Activated naive CD4-positive, alpha-beta T cell treated with anti-CD3 and anti-CD28 coated beads, Interleukin-2, amount 50 U/mL, for 72 hours (primary cell): ENCODE measurements around the gene C14orf180. TPM values are rescaled to one million over a fixed set of nuclear protein-coding genes. Genes with fewer than 3 reads are reported as not detected.
"Not testable (repeated sequence)": the region's sequence is repeated elsewhere in the genome, so short reads cannot be mapped to it uniquely, and the experiment has no call there.

Source experiments
- ATAC-seq, 2 donors: fragments of 150-1000 bp; cut with Tn5 transposase; 2 replicates each; pipeline ENCODE4 v1.10.0; 2021; ENCODE audit warnings: mild to moderate bottlenecking in 2 of 2, moderate library complexity in 2 of 2
- DNase-seq, 2 donors: peaks; one replicate each; pipeline ENCODE4 v3.0.0; 2021 to 2022; ENCODE audit warnings: low spot score in 2 of 2
- H3K27ac Mint-ChIP-seq, 2 donors: one replicate each; pipeline ENCODE4 v1.8.0; 2022; ENCODE audit warnings: mild to moderate bottlenecking in 2 of 2, mixed read lengths in 2 of 2
- H3K36me3 Mint-ChIP-seq, 2 donors: one replicate each; pipeline ENCODE4 v1.8.0; 2022; ENCODE audit warnings: mixed read lengths in 2 of 2
- H3K9me3 Mint-ChIP-seq, 2 donors: one replicate each; pipeline ENCODE4 v1.8.0; 2022; ENCODE audit warnings: mixed read lengths in 2 of 2
- total RNA-seq, 2 donors: library from RNA; stranded (reverse); gene quantifications; one replicate each; pipeline ENCODE4 v1.2.3, GENCODE V29; 2022

C14orf180 gene
- total RNA-seq, 2 donors from 2014 or later, result not detected

DNA sequence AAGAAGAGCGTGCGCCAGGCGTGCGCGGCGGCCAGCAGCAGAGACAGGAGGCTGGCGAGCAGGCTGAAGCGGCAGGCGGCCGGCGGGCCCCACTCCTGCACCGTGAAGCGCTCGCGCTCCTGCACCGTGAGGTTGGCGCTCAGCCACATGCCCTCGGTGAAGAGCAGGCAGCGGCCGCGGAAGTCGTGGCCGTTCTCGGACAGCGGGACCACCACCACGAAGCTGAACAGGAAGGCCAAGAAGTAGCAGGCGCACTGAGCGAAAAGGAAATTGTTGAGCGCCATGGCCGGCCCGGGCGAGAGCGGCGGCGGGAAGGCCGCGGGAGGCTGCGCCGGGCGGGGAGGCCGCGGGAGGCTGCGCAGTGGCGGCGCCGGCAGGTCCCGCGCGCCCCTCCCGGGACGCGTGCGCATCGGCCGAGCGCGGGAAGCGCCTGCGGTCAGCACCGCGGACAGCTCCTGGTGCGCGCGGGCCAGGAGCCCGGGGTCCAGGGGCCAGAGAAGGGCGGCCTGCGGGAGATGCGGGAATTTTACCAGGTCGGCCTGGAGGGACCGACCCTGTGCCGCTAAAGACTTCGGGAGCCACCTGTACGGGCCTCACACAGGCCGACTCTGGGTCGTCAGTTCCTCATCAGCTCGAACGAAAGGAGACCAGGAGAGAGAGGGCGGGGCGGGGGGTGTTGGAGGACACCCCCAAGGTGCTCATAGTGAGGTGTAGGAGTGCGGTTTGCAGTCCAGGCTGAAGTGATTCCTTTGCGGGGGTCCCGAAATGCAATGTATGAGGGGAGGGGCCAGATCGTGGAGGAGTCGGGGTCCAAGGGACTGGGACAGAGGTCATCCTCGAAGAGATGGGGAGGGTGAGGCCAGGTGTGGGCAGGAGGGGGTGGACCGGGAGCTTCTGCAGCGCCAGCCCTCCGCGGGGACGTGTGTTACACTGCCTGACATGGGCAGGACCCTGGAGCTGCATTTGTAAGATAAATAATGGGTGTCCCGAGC lies 25.2 kb downstream of the C14orf180 start, which contains the start of gene TMEM179:
Gene TMEM179 (minus strand): TSS at position 315 of the 992 bp plus-strand sequence. CDS start 31 bp downstream, at position 284.
- no peaks in the 10 kb centered on the region for H3K36me3 Mint-ChIP-seq
- ATAC-seq (peak; percentile 33 to 58), DNase-seq (peak in 1 of 2 donors; percentile 31)
- H3K9me3 Mint-ChIP-seq, result no peaks in the 10 kb centered on the region
- H3K27ac Mint-ChIP-seq, result peak within 1 kb of the TSS in 1 of 2 donors; percentile 9

DNA sequence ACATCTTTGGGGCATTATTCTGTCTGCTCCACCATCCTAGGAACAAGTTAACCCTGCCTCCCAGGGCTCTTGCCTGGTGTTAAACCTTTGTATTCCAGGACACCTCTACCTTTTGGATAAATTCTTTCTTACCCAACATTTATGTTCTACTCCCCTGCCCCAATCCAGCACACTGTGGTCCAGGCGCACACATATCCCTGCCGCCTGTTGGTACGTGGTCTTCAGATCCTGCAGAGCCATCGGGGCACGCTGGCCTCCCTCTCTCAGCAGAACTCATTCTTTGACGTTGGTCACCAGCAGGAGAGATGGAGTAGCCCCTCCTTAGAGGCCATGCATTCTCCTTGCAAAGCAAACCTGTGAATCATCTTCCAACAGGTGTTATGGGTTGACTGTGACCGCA lies 30.1 kb downstream of the C14orf180 start:
- ATAC-seq (no peak), DNase-seq (no peak)
- Mint-ChIP-seq H3K9me3 (no peaks in the 10 kb centered on the region), H3K36me3 (no peaks in the 10 kb centered on the region), H3K27ac (no peak overlapping the region)

DNA sequence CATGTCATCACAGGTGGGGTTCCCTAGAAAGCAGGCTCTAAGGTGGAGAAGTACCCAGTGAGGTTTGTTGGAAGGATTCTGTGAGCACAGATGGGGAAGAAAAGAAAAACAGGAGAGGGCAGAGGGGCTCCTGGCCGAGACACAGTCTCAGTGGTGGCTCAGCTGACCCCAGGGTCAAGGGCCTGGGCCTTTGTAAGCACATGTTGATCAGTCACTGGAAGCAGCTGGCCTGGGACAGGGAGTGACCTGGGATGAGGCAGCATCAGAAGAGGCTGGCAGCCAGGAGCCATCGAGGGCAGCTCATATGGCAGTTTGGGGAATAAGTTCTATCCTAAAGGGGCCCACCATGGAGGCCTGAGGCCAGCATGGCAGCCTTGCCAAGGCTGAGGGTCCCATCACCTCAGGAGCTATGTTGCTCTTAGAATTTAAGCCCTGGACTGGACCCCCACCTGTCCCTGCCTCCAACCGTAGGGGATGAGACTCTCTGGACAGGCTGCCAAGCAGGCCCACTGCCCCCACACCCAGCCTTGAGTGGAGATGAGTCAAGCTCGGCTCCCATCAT lies 31.3 kb downstream of the C14orf180 start:
- DNase-seq (no peak), ATAC-seq (no peak)
- H3K9me3 Mint-ChIP-seq, result no peaks in the 10 kb centered on the region
- no peaks in the 10 kb centered on the region for H3K36me3 Mint-ChIP-seq
- no peak overlapping the region for H3K27ac Mint-ChIP-seq

DNA sequence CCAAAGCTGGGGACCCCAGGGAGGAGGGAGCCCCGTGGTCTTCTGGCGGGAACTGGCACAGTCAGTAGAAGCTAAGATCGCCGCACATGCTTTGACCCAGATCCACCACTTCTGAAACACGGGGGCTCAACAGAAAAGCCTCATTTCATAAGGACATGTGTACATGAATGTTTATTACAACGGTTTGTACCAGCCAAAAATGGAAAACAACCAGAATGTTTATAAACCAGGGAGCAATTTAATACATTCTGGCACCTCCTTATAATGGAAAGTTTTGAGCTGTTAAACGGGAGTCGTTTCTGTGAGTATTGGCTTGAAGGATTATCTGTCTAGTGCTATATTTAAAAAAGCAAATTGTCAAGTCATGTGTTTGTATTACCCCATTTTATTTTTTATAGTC lies 32.3 kb downstream of the C14orf180 start:
- Mint-ChIP-seq H3K9me3 (no peaks in the 10 kb centered on the region), H3K36me3 (no peaks in the 10 kb centered on the region), H3K27ac (no peak overlapping the region)
- DNase-seq, result no peak
- no peak for ATAC-seq

DNA sequence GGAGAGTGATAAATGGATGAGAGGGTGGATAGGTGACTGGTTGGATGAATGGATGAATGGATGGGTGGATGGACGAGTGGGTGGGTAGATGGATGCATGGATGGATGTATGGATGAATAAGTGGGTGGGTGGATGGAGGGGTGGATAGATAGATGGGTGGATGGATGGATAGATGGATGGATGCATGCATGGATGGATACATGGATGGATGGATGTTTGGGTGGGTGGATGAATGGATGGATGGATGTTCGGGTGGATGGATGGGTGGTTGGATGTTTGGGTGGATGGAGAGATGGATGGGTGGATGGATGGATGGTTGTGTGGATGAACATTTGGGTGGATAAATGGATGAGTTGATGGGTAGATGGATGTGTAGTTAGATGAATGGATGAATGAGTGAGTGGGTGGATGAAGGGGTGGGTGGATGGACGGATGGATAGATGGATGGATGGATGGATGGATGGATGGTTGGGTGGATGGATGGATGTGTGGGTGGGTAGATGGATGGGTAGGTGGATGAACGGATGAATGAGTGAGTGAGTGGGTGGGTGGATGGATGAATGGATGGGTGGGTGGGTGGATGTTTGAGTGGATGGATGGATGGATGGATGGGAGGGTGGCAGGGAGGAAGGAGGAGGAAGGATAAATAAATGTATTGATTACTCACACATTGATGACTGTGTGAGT lies 34.7 kb downstream of the C14orf180 start:
- no peak for ATAC-seq
- H3K27ac Mint-ChIP-seq, result no peak overlapping the region

DNA sequence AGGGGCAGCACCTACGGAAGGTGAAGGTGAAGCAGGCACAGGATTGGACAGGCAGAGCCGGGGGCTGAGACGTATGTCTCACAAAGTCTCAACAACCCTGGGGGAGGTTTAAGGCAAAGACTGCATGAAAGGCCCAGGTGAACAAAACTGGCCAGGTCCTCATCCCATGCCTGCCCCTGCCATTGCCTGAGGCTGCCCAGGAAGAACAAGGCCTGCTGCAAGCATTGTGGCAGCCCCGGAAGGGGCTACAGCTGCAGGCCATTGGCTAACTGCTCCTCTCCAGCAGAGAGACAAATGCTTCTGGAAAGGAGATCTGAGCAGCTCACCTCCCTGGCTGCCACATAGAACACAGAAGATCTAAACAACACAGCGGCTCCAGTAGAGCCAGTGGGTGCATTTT lies 45.4 kb downstream of the C14orf180 start:
- peaks cover 12 to 24% of the 10 kb centered on the region in 2 donors for H3K9me3 Mint-ChIP-seq
- peaks cover 12 to 21% of the 10 kb centered on the region in 2 donors for H3K36me3 Mint-ChIP-seq
- DNase-seq (no peak), ATAC-seq (no peak)
- H3K27ac Mint-ChIP-seq, result no peak overlapping the region

More for the DNA sequence above, 34.7 kb downstream of the C14orf180 start:
- DNase-seq, result no peak
- no peaks in the 10 kb centered on the region for H3K9me3 Mint-ChIP-seq
- peaks cover 0 to 3% of the 10 kb centered on the region in 2 donors for H3K36me3 Mint-ChIP-seq

DNA sequence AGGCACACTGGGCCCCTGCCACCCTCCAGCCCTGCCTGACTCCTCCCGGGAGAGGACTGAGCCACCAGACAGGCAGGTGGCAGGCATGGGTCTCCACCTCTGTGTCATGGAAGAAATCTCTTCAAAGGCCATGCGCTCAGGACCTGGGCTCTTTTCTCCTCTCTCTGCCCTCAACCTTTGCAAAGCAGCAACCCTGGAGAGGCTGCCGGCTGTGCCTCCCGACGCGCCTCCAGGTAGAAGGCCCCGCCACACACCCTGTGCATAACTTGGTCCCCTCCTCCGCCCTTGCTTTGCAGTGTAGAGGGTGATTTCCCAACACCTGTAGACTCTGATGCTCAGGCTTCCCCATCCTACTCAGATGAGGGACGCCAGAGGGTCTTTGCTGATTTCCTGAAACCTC lies 53.2 kb downstream of the C14orf180 start:
- no peak for DNase-seq
- peaks cover 4 to 11% of the 10 kb centered on the region in 2 donors for H3K9me3 Mint-ChIP-seq
- ATAC-seq, result no peak
- H3K36me3 Mint-ChIP-seq, result peaks cover 9 to 13% of the 10 kb centered on the region in 2 donors
- H3K27ac Mint-ChIP-seq, result no peak overlapping the region

DNA sequence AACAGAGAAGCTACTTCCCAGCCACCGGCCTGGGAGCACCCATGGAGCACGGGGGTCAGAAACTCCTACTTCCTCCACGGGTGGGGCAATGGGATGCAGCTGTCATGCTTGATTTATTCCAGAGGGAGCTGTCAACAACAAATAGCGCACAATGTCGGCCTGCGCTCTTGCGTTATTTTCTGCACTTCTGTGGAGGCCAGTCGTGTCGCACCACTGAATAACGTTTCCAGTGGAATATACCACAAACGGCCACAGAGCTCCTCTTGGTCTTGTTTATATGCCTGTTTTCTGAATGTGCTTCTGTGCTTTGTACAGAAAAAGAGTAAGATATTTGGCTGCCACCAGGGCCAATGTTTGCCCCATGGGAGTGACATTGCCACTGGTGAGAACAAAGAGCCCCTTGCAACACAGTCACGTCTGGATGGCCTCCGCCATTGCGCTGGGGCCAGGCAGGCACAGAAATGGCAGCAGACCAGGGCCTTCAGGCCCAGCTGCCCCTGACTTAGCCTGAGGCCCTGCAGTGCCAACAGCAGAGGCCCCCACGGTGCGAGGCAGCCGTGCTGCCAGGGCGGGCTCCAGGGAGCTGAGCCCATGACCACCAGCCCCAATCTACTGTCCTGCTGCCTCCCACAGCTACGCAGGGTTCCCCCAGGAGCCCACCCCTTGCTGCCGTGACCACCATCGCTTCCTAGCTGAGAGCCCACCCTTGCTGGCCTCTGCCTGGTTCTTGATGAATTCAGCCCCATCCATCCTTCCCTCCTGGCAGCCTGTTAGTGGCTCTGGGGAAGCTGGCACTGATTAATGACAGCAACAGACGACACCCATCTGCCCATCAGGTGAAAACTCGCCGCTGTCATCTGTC lies 53.9 kb downstream of the C14orf180 start:
- no peak overlapping the region for H3K27ac Mint-ChIP-seq
- no peak for ATAC-seq

DNA sequence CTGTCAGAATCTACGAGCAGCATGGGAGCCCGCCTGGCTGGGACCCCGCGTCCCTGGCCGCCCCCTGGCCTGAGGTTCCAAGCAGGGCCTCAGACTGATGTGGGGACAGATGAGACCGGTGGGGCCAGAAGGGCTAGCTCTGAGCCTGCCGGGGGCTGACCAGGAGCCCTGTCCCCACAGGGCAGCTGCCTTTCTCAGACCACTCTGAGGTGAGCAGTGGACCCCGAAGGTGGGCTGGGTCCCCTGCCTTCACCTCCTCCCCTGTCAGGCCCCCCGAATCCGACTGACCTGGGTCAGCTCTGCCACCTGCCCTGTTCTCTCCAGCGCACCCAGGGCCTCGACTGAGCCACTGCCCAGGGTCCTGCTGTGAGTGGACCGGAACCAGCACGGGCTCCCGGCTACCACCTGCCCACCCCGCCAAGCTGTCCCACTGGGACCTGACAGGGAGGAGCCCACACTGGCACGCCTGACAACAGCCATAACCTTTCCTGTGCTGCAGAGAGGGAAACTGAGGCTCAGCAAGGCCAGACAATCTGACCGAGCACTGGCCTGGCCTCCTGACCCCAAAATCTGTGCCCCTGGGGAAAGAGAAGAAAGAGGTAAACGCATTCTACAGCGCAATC lies 54.7 kb downstream of the C14orf180 start:
- no peak for DNase-seq
- ATAC-seq, result no peak
- Mint-ChIP-seq H3K9me3 (peaks cover under 1% of the 10 kb centered on the region in 2 donors), H3K36me3 (peaks cover 4 to 5% of the 10 kb centered on the region in 2 donors), H3K27ac (no peak overlapping the region)

More for the DNA sequence above, 53.9 kb downstream of the C14orf180 start:
- Mint-ChIP-seq H3K9me3 (peaks cover 4 to 5% of the 10 kb centered on the region in 2 donors), H3K36me3 (peaks cover 8 to 9% of the 10 kb centered on the region in 2 donors)
- DNase-seq, result no peak

DNA sequence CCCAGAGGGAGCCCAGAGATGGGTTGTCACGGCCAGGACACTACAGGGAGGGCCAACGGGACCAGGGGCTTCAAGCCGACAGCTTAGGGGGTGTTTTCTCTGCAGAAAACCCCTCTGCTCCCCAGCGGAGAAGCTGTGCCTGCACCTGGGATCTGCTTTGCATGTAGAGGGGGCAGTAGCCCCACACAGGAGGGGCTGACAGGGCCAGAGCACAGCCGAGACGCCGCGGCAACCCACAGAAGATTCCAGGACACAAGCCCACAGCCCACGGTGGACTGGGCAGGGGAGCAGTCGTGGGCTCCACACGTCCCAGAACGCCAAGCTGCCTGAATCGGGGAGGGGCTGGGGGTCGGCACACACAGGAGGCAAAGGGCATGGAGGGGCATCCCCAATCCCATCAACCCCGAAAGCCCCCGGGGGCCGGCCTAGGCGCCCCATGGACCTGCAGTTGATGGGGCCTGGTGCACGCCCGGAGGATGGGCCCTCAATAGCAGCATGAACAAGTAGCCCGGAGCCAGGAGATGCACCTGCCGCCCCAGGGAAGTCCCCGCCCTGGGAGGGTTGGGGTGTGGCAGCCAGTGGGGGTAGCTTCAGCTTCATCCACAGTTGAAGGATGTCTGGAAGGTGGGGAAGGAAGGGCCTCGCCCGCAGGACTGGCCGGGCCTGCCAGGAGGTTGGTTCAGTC lies 55.5 kb downstream of the C14orf180 start:
- DNase-seq, result no peak
- ATAC-seq, result no peak
- Mint-ChIP-seq H3K27ac (no peak overlapping the region), H3K9me3 (no peaks in the 10 kb centered on the region), H3K36me3 (no peaks in the 10 kb centered on the region)

DNA sequence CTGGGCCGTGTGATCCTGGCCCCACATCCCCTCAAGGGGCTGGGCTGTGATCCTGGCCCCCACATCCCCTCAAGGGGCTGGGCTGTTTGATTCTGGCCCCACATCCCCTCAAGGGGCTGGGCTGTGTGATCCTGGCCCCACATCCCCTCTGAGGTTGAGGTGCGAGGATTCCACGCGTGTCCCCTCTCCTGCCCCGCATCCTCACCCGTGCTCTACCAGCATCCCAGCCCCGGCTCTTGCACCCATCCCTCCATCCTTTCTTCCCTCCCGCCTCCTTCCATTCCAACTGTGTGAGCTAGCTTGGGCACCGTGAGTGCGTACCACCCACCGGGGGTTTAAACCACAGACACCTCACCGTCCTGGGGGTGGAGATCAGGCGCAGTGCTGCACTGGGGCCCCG lies 56.2 kb downstream of the C14orf180 start:
- no peak for ATAC-seq
- H3K27ac Mint-ChIP-seq, result no peak overlapping the region
- H3K36me3 Mint-ChIP-seq, result no peaks in the 10 kb centered on the region
- H3K9me3 Mint-ChIP-seq, result no peaks in the 10 kb centered on the region
- DNase-seq, result no peak

DNA sequence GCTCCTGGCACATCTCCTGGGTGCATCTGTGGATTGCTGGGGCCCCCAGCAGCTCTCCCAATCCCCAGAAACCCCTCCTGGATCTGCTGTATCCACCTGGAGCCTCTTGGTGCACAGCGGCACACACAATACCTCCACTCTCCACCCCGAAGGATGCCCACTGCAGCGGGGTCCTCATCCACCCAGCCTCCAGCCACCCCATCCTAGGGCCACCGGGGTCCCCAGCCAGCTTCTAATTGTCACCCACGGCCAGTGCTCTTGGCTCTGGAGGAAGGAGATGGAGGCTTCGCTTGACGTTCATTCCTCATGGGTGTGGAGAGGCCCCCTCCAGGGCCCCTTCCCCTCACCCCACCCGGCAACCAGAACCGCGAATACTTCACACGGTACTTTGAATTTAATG lies 56.6 kb downstream of the C14orf180 start:
- ATAC-seq, result no peak
- DNase-seq, result no peak
- no peaks in the 10 kb centered on the region for H3K9me3 Mint-ChIP-seq
- no peaks in the 10 kb centered on the region for H3K36me3 Mint-ChIP-seq
- H3K27ac Mint-ChIP-seq, result no peak overlapping the region

DNA sequence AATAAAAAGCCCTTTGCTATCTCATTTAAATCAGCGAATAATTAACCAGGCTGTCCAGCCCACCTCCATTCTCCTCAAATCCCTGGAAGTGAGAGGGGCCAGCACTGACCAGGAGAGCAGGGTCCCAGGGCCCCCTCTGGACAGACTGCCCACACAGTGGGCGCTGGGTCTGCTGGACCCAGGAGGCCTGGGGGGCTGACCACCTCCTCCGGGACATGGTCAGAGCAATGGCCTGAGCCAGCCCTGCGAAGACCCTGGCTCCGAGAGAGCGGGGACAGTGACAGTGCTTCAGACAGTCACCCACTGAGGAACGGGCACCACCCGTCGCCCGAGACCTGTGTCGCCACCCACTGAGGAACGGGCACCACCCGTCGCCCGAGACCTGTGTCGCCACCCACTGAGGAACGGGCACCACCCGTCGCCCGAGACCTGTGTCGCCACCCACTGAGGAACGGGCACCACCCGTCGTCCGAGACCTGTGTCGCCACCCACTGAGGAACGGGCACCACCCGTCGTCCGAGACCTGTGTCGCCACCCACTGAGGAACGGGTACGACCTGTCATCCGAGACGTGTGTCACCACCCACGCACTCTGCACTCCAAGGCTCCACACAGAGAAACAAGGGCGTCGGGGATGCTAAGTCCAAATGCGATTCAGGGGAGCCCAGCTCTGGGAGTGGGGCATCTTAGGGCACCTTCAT lies 57.4 kb downstream of the C14orf180 start:
- H3K36me3 Mint-ChIP-seq, ATAC-seq, H3K9me3 Mint-ChIP-seq, H3K27ac Mint-ChIP-seq, DNase-seq: not testable (repeated sequence)

DNA sequence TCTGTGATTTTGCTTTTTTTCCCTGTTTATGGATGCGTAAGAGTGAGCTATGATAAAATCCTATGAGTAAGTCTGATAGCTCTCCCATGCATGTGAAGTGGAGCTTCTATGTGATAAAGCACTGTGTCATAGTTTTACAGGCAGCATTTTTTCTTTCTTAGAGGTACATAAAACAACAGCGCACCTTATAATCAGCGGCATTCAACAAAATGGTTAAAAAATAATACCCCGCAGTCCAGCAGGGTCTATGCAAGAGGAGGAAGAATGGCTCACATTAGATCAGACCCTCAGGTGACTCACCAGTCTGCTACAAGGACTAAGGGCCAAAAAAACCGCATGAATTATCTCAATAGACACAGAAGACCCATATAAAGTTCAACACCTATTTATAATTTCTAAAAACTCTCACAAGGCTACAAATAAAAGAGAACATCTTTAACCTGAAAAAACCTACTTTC lies 58.0 kb downstream of the C14orf180 start:
- H3K36me3 Mint-ChIP-seq, result no peaks in the 10 kb centered on the region
- DNase-seq (no peak), ATAC-seq (no peak)
- no peak overlapping the region for H3K27ac Mint-ChIP-seq
- H3K9me3 Mint-ChIP-seq, result no peaks in the 10 kb centered on the region

DNA sequence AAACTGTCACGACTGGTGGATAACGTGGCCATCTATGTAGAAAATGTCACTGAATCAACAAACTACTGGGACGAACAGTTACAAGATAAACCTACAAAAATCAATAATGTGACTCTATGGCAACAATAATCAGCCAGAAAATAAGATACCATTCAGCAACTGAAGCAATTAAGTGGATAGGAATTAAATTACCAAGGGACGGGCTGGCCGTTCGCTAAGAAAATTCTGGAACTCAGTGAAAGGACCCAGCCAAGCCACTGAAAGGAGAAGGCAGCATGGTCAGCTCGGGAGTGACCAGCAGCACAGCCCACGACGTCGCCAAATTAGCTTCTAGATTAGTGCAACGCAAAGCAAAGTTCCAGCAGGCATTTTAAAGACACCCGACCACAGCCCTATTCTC lies 58.6 kb downstream of the C14orf180 start:
- no peak for ATAC-seq
- Mint-ChIP-seq H3K36me3 (no peaks in the 10 kb centered on the region), H3K9me3 (no peaks in the 10 kb centered on the region), H3K27ac (no peak overlapping the region)
- DNase-seq, result no peak
